IPS-11a (cell line): ENCODE results near the gene AIPL1.

Experiments
- H3K4me3 ChIP-seq: one replicate; pipeline ENCODE4 v1.5.1; 2013; ENCODE audit warnings: low read depth, low read length, control low read depth

Gene AIPL1

DNA sequence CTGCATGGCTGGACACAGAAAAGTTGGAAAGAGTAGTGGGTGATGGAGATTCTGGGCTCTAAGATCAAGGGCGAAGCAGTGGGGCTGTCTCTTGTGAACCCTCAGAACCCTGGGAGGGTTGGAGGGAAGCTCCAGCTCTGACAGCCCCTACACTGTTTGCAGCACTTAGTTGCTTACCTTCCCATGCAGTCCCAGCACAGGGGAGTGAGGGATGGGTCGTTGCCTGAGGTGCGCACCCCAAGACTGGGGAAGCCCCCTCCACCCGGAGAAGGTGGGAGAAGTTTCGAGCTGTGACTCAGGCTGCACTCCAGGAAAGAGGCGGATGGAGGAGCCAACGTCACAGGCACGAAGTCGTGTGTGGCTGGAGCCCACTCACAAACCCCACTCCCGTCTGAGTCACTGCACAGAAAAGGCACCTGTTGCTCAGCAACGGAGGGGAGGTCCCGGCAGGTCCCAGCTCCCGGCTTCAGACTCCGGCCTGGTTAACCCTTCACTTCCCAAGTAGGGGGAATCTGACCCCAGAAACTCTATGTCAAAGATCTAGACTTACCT lies 60.1 kb downstream of the AIPL1 start:
- H3K4me3 ChIP-seq = no peak overlapping the region

DNA sequence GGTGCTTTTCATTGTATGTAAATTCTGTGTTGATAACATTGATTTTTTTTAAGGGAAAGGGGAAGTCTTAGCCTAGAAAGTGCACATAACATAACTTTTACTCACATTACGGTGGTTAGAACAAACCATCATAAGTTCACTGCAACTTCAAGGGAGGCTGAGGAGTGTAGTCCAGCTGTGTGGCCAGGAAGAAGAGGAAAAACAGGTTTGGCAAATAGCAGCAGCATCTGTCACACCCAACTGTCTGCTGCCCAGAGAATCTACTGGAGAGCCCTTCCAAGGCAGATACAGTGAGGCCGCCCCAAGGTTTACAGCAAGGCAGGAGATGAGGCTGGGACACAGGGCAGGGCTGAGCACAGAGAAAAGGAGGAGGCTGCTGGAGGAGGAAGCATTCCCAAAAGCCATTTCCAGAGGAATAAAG lies 60.6 kb downstream of the AIPL1 start:
- no peak overlapping the region for H3K4me3 ChIP-seq
